ENCODE measurements around the gene FCSK. TPM values are rescaled to one million over a fixed set of nuclear protein-coding genes. Genes with fewer than 3 reads are reported as not detected.

FCSK gene
- total and polyA plus RNA-seq, 2 of the 13 experiments (the other 11 are each of a cell fraction or from before 2014, with no cell fraction given): 9.1 to 19.2 TPM

DNA sequence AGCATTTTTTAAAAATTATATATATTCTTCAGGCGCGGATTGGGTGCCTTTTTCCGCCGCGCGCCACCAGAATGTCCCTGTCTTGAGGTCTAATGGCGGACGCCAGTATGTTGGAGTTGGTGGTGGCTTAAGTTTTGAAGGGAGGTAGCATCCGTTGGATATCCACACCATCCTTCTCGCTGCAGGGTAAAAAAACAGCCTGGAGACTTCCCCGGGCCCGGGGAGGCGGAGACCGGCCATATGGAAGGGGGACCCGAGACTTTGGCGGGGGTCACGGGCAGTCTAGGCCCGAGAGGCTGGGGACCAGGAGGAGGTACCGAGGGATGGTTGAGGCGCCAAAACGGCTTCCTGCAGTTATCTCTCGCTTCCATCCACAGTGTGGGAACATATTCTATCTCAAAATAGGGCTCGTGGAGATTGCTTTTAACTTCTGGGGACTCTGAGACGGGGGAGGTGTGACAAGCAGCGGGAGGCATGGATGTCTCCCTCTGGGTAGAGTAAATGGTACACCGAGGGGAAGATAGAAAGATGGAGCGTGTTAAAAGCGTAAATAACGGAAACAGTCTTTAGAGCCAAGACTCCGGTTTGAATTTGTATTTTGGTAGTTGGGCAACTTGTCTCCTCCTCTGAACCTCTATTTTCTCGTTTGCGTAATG, 69.5 kb downstream of the FCSK start, which contains the start of gene SF3B3 (continued):
- TF ChIP-seq, protein P1, sequence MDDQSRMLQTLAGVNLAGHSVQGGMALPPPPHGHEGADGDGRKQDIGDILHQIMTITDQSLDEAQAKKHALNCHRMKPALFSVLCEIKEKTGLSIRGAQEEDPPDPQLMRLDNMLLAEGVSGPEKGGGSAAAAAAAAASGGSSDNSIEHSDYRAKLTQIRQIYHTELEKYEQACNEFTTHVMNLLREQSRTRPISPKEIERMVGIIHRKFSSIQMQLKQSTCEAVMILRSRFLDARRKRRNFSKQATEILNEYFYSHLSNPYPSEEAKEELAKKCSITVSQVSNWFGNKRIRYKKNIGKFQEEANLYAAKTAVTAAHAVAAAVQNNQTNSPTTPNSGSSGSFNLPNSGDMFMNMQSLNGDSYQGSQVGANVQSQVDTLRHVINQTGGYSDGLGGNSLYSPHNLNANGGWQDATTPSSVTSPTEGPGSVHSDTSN (CRISPR knock-in tag; IDR thresholded peaks at IDR 0.05; ENCODE audit: borderline replicate concordance): peak; percentile 31; the same call in 1 of the 2 replicates
- no peak; the same call in 1 of the 2 replicates for TF ChIP-seq ZNF552 (CRISPR knock-in tag; IDR thresholded peaks at IDR 0.05; ENCODE audit: borderline replicate concordance)
- TF ChIP-seq SNRNP70 (IDR thresholded peaks at IDR 0.05; ENCODE audit: low read depth, low read length): no peak
- TF ChIP-seq FOXK2 (IDR thresholded peaks at IDR 0.05): no peak
- no peak for TF ChIP-seq FOXJ3 (CRISPR knock-in tag; IDR thresholded peaks at IDR 0.05; ENCODE audit: borderline replicate concordance)
- TF ChIP-seq ZNF496 (CRISPR knock-in tag; IDR thresholded peaks at IDR 0.05; ENCODE audit: insufficient replicate concordance): no peak
- no peak for TF ChIP-seq ZNF329 (CRISPR knock-in tag; IDR thresholded peaks at IDR 0.05; ENCODE audit: low read depth)
- TF ChIP-seq FOXA3 (CRISPR knock-in tag; IDR thresholded peaks at IDR 0.05): peak; percentile 33; the same call in 1 of the 2 replicates
- no peak for TF ChIP-seq NR3C1 (CRISPR knock-in tag; IDR thresholded peaks at IDR 0.05)
- 0 out of 2 replicates have a peak, but pooled peaks have one; percentile 51 for TF ChIP-seq ZFP36L2 (CRISPR knock-in tag; IDR thresholded peaks at IDR 0.05)
- peak; percentile 60; the same call in 1 of the 2 replicates for TF ChIP-seq HOXA5 (CRISPR knock-in tag; IDR thresholded peaks at IDR 0.05)
- TF ChIP-seq ARNTL (CRISPR knock-in tag; IDR thresholded peaks at IDR 0.05): no peak
- TF ChIP-seq SNAI1 (CRISPR knock-in tag; IDR thresholded peaks at IDR 0.05; ENCODE audit: borderline replicate concordance): peak; percentile 88
- TF ChIP-seq PCBP2 (optimal IDR thresholded peaks at IDR 0.05; ENCODE audit: low read depth, low read length, poor library complexity, severe bottlenecking): no peak
- peak; percentile 82 for TF ChIP-seq MED8 (CRISPR knock-in tag; IDR thresholded peaks at IDR 0.05; ENCODE audit: insufficient replicate concordance)
- TF ChIP-seq ZNF567 (CRISPR knock-in tag; IDR thresholded peaks at IDR 0.05; ENCODE audit: borderline replicate concordance): no peak
- TF ChIP-seq, protein P2, sequence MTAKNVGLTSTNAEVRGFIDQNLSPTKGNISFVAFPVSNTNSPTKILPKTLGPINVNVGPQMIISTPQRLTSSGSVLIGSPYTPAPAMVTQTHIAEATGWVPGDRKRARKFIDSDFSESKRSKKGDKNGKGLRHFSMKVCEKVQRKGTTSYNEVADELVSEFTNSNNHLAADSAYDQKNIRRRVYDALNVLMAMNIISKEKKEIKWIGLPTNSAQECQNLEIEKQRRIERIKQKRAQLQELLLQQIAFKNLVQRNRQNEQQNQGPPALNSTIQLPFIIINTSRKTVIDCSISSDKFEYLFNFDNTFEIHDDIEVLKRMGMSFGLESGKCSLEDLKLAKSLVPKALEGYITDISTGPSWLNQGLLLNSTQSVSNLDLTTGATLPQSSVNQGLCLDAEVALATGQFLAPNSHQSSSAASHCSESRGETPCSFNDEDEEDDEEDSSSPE (CRISPR knock-in tag; IDR thresholded peaks at IDR 0.05): peak; percentile 90
- TF ChIP-seq, protein P3, sequence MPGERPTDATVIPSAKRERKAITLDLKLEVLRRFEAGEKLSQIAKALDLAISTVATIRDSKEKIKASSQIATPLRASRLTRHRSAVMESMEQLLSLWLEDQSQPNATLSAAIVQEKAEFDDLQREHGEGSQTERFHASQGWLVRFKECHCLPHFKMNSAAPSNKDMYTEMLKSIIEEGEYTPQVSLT (CRISPR knock-in tag; IDR thresholded peaks at IDR 0.05; ENCODE audit: borderline replicate concordance, low read depth): no peak; the same call in 1 of the 2 replicates
- TF ChIP-seq, protein P4, sequence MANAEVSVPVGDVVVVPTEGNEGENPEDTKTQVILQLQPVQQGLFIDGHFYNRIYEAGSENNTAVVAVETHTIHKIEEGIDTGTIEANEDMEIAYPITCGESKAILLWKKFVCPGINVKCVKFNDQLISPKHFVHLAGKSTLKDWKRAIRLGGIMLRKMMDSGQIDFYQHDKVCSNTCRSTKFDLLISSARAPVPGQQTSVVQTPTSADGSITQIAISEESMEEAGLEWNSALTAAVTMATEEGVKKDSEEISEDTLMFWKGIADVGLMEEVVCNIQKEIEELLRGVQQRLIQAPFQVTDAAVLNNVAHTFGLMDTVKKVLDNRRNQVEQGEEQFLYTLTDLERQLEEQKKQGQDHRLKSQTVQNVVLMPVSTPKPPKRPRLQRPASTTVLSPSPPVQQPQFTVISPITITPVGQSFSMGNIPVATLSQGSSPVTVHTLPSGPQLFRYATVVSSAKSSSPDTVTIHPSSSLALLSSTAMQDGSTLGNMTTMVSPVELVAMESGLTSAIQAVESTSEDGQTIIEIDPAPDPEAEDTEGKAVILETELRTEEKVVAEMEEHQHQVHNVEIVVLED (CRISPR knock-in tag; IDR thresholded peaks at IDR 0.05; ENCODE audit: borderline replicate concordance): no peak
- no peak for TF ChIP-seq KDM6A (CRISPR knock-in tag; IDR thresholded peaks at IDR 0.05; ENCODE audit: low read depth)
- TF ChIP-seq NR2F1 (CRISPR knock-in tag; IDR thresholded peaks at IDR 0.05): peak in 1 of 2 experiments; percentile 37; a peak in 2 of 4 replicates
- TF ChIP-seq ZNF598 (CRISPR knock-in tag; IDR thresholded peaks at IDR 0.05; ENCODE audit: borderline replicate concordance): no peak
- TF ChIP-seq SPEN (CRISPR knock-in tag; IDR thresholded peaks at IDR 0.05; ENCODE audit: low read depth): peak; percentile 96; the same call in 1 of the 2 replicates
- TF ChIP-seq ZNF530 (CRISPR knock-in tag; IDR thresholded peaks at IDR 0.05; ENCODE audit: low read depth): no peak

Measured in HepG2 (cell line).